Measurements from ENCODE around the gene NRL. TPM values are rescaled to one million over a fixed set of nuclear protein-coding genes. Genes with fewer than 3 reads are reported as not detected.

NRL gene
- total and polyA plus RNA-seq, 2 donors (not counting 3 experiments of a cell fraction or from before 2014, with no cell fraction given) = 0.71 to 1.1 TPM

DNA sequence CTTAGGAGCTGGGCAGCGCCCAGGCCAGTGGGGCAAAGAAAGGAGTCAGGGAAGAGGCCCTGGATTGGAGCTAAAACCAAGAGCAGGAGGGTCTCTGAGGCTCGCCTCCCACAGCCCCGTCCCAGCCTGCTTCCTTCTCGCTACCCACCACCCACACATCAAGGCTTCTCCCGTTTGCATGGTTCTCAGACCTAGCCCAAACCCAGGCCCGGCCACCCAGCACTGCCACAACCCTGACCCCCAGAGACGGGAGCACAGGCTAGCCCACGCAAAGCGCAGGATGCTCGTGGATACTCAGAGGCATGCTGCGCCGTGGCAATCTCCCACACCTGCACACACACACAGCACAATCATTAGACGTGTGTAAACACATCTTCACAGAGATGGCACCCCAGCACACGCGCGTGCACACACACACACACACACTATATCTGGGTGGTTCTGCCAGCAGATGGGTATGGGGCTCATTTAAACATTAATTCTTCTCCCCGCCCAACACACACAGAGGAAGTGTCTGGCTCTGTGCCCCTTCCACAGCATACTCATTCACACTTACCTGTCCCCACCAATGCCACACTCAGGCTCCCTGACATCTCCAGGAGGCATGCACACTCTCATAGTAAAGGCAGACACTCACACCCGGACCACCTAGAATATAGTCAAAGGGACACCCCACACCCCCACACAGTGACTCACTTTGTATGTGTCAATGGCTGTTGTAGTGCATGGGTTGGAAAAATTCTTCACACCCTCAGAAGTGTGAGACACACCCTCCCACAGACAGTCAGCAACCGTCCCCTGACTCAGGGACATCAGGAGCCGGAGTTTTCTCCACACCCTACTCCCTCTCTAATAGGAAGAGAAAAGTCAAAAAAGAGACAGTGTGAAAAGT is 61.8 kb downstream of the NRL start:
- Histone ChIP-seq H3K4me2 (ENCODE audit: insufficient read depth, low read length) (no peak overlapping the region), H4K20me1 (replicated peaks; ENCODE audit: control insufficient read depth, extremely low read depth, insufficient read depth, low read length) (no peaks in the 10 kb centered on the region), H3K79me2 (ENCODE audit: control insufficient read depth, insufficient read depth, low read length) (no peaks in the 10 kb centered on the region), H2AFZ (ENCODE audit: low read depth, low read length) (no peak overlapping the region), H3K9me1 (replicated peaks; ENCODE audit: control insufficient read depth, extremely low read depth, insufficient read depth, low read length) (no peaks in the 10 kb centered on the region), H3K27me3 (ENCODE audit: control insufficient read depth in 2 of 2, insufficient read depth in 2 of 2, low read length in 2 of 2) (peaks cover 6 to 15% of the 10 kb centered on the region in 2 experiments), H3K36me3 (ENCODE audit: control insufficient read depth in 2 of 2, extremely low read depth in 1 of 2, insufficient read depth in 2 of 2, low read length in 2 of 2) (no peaks in the 10 kb centered on the region), H3K27ac (ENCODE audit: insufficient read depth, low read depth, low read length) (no peak overlapping the region), H3K9ac (replicated peaks; ENCODE audit: extremely low read depth, insufficient read depth, low read length) (no peak overlapping the region), H3K9me3 (replicated peaks; ENCODE audit: control insufficient read depth, insufficient read depth, low read length) (no peaks in the 10 kb centered on the region), H3K4me3 (replicated peaks in 1 of 3; ENCODE audit: insufficient read depth in 1 of 3, low read depth in 1 of 3, low read length in 3 of 3) (no peak overlapping the region), H3K4me1 (ENCODE audit: control insufficient read depth, extremely low read depth, insufficient read depth, low read length) (peaks cover 12% of the 10 kb centered on the region)
- no peak for TF ChIP-seq GATA2 (IDR thresholded peaks at IDR 0.05; ENCODE audit: insufficient read depth, insufficient read length, low read depth, low read length)
- TF ChIP-seq POLR2A (IDR thresholded peaks at IDR 0.05; ENCODE audit: low read depth, low read length) = no peak
- no peak for TF ChIP-seq FOS (IDR thresholded peaks at IDR 0.05; ENCODE audit: borderline replicate concordance, insufficient read depth, low read length)
- TF ChIP-seq EZH2 (IDR thresholded peaks at IDR 0.05; ENCODE audit: borderline replicate concordance, low read depth, low read length, severe bottlenecking) = no peak
- TF ChIP-seq JUN (IDR thresholded peaks at IDR 0.05; ENCODE audit: borderline replicate concordance, insufficient read depth, insufficient read length, low read depth) = no peak
- TF ChIP-seq, protein P1, sequence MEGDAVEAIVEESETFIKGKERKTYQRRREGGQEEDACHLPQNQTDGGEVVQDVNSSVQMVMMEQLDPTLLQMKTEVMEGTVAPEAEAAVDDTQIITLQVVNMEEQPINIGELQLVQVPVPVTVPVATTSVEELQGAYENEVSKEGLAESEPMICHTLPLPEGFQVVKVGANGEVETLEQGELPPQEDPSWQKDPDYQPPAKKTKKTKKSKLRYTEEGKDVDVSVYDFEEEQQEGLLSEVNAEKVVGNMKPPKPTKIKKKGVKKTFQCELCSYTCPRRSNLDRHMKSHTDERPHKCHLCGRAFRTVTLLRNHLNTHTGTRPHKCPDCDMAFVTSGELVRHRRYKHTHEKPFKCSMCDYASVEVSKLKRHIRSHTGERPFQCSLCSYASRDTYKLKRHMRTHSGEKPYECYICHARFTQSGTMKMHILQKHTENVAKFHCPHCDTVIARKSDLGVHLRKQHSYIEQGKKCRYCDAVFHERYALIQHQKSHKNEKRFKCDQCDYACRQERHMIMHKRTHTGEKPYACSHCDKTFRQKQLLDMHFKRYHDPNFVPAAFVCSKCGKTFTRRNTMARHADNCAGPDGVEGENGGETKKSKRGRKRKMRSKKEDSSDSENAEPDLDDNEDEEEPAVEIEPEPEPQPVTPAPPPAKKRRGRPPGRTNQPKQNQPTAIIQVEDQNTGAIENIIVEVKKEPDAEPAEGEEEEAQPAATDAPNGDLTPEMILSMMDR (IDR thresholded peaks at IDR 0.05; ENCODE audit: extremely low read depth in 1 of 2, insufficient read depth in 1 of 2, low read depth in 1 of 2, low read length in 2 of 2) = no peak
- TF ChIP-seq POLR2AphosphoS5 (IDR thresholded peaks at IDR 0.05; ENCODE audit: insufficient read depth, low read depth, low read length) = no peak
- dilution Hi-C loops (cut with MboI; ENCODE audit: extremely low pct_ligation_motif_present, low sequenced_read_pairs) = no loop called here
- FAIRE-seq = no peak
- CTCF ChIA-PET = interaction anchor here (1.0 to 9.5 kb wide), 9 partner anchors 9 to 108 kb away, joined by 3 to 319 read pairs (median 5); partner anchors contain the start of genes DCAF11, IRF9, NRL and PCK2
- POLR2A ChIA-PET = no interaction called here
- intact Hi-C loops (cut with micrococcal nuclease) = no loop called here
- no peak for DNase-seq (ENCODE audit: low read depth, low spot score)
- no TSS peak for BruUV-seq (replicated peaks)

Data from endothelial cell of umbilical vein (primary cell).